Measurements from ENCODE around the gene FASN. TPM values are rescaled to one million over a fixed set of nuclear protein-coding genes. Genes with fewer than 3 reads are reported as not detected.
A peak's percentile ranks its signal among the peaks of the same experiment; 100 is the strongest.
"Not testable (repeated sequence)": the region's sequence is repeated elsewhere in the genome, so short reads cannot be mapped to it uniquely, and the experiment has no call there.

The FASN gene
- total RNA-seq, result 100 to 1,000 TPM in 2 of 3 donors, 10 to 100 TPM in 1; 87.2 to 115 (median 102) TPM
- long read RNA-seq, donor 1, full-length matches to known transcripts, result 2 of 47 reads
- long read RNA-seq, donor 1, partial matches to known transcripts, result 39 of 47 reads
- long read RNA-seq, donor 1, other reads (novel, unspliced or antisense), result 6 of 47 reads
- long read RNA-seq, donor 2, partial matches to known transcripts, result 2 of 2 reads
- long read RNA-seq, donor 2, other reads (novel, unspliced or antisense), result 0 of 2 reads

GRCh38 chr17:82098169-82098938 is at the start of gene FASN:
FASN (minus strand) TSS chr17:82098236; CDS start chr17:82096445, 1,791 bp downstream.
- peak; percentile 97 to 98 (median 98) for DNase-seq
- no peaks in the 10 kb centered on the region for H3K9me3 ChIP-seq
- H3K4me1 ChIP-seq (ENCODE audit: low read depth), result peaks cover 33% of the 10 kb centered on the region
- intact Hi-C loops (cut with DNase I, micrococcal nuclease), result no loop called here
- peak within 1 kb of the TSS; percentile 81 for H3K4me3 ChIP-seq
- H3K36me3 ChIP-seq (ENCODE audit: low read depth), result peaks cover 2% of the 10 kb centered on the region
- peak; percentile 83 for ATAC-seq
- TF ChIP-seq, protein P1, sequence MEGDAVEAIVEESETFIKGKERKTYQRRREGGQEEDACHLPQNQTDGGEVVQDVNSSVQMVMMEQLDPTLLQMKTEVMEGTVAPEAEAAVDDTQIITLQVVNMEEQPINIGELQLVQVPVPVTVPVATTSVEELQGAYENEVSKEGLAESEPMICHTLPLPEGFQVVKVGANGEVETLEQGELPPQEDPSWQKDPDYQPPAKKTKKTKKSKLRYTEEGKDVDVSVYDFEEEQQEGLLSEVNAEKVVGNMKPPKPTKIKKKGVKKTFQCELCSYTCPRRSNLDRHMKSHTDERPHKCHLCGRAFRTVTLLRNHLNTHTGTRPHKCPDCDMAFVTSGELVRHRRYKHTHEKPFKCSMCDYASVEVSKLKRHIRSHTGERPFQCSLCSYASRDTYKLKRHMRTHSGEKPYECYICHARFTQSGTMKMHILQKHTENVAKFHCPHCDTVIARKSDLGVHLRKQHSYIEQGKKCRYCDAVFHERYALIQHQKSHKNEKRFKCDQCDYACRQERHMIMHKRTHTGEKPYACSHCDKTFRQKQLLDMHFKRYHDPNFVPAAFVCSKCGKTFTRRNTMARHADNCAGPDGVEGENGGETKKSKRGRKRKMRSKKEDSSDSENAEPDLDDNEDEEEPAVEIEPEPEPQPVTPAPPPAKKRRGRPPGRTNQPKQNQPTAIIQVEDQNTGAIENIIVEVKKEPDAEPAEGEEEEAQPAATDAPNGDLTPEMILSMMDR (IDR thresholded peaks at IDR 0.05), result peak; percentile 50

DNA sequence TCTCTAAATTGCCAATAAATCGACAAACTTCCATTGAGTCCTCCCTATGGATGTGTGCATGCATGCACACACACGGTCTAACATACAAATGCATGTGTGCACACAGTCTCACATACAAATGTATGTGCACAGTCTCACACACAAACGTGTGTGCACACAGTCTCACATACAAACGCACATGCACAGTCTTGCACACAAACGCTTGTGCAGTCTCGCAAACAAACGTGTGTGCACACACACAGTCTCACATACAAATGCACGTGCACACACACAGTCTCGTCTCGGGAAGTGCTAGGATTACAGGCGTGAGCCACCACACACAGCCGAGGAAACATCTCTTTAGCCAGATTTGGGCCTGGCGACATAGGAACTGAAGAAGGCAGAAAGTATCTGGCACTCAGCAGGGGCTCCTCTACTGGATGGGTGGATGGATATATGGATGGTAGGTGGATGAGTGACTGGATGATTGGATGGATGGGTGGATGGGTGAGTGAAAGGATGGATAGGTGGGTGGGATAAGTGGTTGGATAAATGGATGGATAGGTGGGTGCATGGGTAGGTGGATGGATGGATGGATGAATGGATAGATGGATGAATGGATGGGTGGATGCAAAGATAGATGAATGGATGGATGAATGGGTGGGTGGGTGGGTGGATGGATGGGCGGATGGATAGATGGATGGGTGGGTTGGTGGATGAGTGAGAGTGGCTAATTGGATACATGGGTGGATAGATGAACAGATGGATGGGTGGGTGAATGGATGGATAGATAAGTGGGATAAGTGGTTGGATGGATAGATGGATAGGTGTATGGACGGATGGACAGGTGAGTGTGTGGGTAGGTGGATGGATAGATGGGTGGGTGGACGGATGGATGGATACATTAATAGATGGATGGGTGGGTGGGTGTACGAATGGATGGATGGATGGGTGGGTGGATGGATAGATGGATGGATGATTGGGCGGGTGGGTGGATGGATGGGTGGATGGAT is 48.9 kb upstream of the FASN start:
- no peak overlapping the region for H3K4me3 ChIP-seq
- no peaks in the 10 kb centered on the region for H3K36me3 ChIP-seq (ENCODE audit: low read depth)
- no peaks in the 10 kb centered on the region for H3K9me3 ChIP-seq
- intact Hi-C loops (cut with DNase I, micrococcal nuclease), result no loop called here
- TF ChIP-seq, protein P1 (IDR thresholded peaks at IDR 0.05), result no peak
- DNase-seq, result no peak
- no peaks in the 10 kb centered on the region for H3K4me1 ChIP-seq (ENCODE audit: low read depth)
- no peak for ATAC-seq

- no peak for DNase-seq
- Histone ChIP-seq H3K4me3 (no peak overlapping the region), H3K36me3 (ENCODE audit: low read depth) (no peaks in the 10 kb centered on the region), H3K9me3 (no peaks in the 10 kb centered on the region), H3K4me1 (ENCODE audit: low read depth) (no peaks in the 10 kb centered on the region)
- ATAC-seq, result no peak
- TF ChIP-seq, protein P1 (IDR thresholded peaks at IDR 0.05), result no peak
- intact Hi-C loops (cut with DNase I, micrococcal nuclease), result no loop called here
These were observed 47.6 kb upstream of the FASN start for GRCh38 chr17:82145550-82146155.

DNA sequence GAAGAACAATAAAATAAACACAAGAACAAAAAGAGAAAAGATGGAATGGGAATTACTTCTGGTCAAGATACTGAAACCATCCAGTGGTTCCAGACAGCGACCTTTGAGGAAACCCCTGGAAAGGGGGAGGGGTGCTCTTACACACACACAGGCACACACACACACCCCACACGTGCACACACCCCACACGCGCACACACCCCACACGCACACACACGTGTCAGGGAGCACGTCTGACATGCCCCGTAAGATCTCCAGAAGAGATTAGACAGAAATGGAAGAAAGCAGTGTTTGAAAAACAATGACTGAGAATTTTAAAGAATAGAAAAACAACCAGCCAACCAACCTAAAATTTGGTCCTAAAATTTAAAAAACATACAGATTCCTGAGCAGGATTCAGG is 45.3 kb upstream of the FASN start:
- Histone ChIP-seq H3K4me1 (ENCODE audit: low read depth) (no peaks in the 10 kb centered on the region), H3K9me3 (no peaks in the 10 kb centered on the region), H3K36me3 (ENCODE audit: low read depth) (no peaks in the 10 kb centered on the region), H3K4me3 (no peak overlapping the region)
- DNase-seq, result no peak
- TF ChIP-seq, protein P1 (IDR thresholded peaks at IDR 0.05), result no peak
- intact Hi-C loops (cut with DNase I, micrococcal nuclease), result no loop called here
- no peak for ATAC-seq

- H3K4me1 ChIP-seq (ENCODE audit: low read depth); H3K9me3 ChIP-seq; ATAC-seq; H3K4me3 ChIP-seq; H3K36me3 ChIP-seq (ENCODE audit: low read depth); intact Hi-C loops (cut with DNase I, micrococcal nuclease); DNase-seq: not testable (repeated sequence)
These were observed 41.9 kb upstream of the FASN start for GRCh38 chr17:82139961-82140360.

Data from mucosa of descending colon (tissue), 3 donors.